Lung (tissue), 12 donors: ENCODE results near the gene SLC38A6. TPM values are rescaled to one million over a fixed set of nuclear protein-coding genes. Genes with fewer than 3 reads are reported as not detected.

Experiments
- ATAC-seq: fragments of 200-7000 bp; cut with Tn5 transposase; one replicate; pipeline ENCODE4 v1.9.1; 2020; ENCODE audit warnings: moderate number of reproducible peaks; ENCODE audit not compliant: insufficient read depth, low FRiP score
- DNase-seq, 3 donors: peaks; one replicate each; pipeline ENCODE4 v3.0.0-alpha.2; 2013 to 2017
- H3K27ac ChIP-seq, 2 donors: one replicate each; pipeline ENCODE4 v1.5.1; 2013; ENCODE audit warnings: mild to moderate bottlenecking in 2 of 2, moderate library complexity in 2 of 2, control low read depth in 1 of 2, inconsistent platforms in 1 of 2, low read depth in 1 of 2, low read length in 1 of 2
- H3K27me3 ChIP-seq, 3 donors: one replicate each; pipeline ENCODE4 v1.5.1; 2013; ENCODE audit warnings: low read length in 2 of 3; ENCODE audit not compliant: control insufficient read depth in 3 of 3, insufficient read depth in 3 of 3
- H3K36me3 ChIP-seq, 4 donors: one replicate each; pipeline ENCODE4 v1.5.1; 2013; ENCODE audit warnings: low read length in 4 of 4, mild to moderate bottlenecking in 1 of 4, moderate library complexity in 1 of 4; ENCODE audit not compliant: control insufficient read depth in 4 of 4, insufficient read depth in 4 of 4
- H3K4me1 ChIP-seq, 5 donors: one replicate each; pipeline ENCODE4 v1.5.1; 2013; ENCODE audit warnings: low read length in 5 of 5, mild to moderate bottlenecking in 2 of 5, moderate library complexity in 1 of 5; ENCODE audit not compliant: control insufficient read depth in 5 of 5, insufficient read depth in 5 of 5
- H3K4me3 ChIP-seq: one replicate; pipeline ENCODE4 v1.5.1; 2013; ENCODE audit warnings: mild to moderate bottlenecking, control low read depth, moderate library complexity
- H3K9ac ChIP-seq, 2 donors: one replicate each; pipeline ENCODE4 v1.5.1; 2013; ENCODE audit warnings: low read length in 2 of 2, control low read depth in 1 of 2; ENCODE audit not compliant: insufficient read depth in 1 of 2
- H3K9me3 ChIP-seq, 4 donors: one replicate each; pipeline ENCODE4 v1.5.1; 2013; ENCODE audit warnings: low read length in 3 of 4, mild to moderate bottlenecking in 1 of 4, moderate library complexity in 1 of 4; ENCODE audit not compliant: control insufficient read depth in 4 of 4, insufficient read depth in 3 of 4
- WGBS, 2 donors: extraction: QIAGEN DNeasy Blood & Tissue Kit; methylation state at CpG; one replicate each; pipeline ENCODE4 v1.1.7; 2013; 5-methylcytosine and 5-hydroxymethylcytosine counted together
- polyA plus RNA-seq, 2 donors: library from polyadenylated mRNA; stranded (reverse); fragments of 200-250 nt; gene quantifications; one replicate each; pipeline ENCODE4 v1.2.1, GENCODE V29; 2013
- total RNA-seq, 2 donors: library from RNA; depleted of rRNA in 1 of 2; stranded (reverse); fragments of >200 nt in 1 of 2; gene quantifications; one replicate each; pipeline ENCODE4 v1.2.1, GENCODE V29; 2014 to 2021
- TF ChIP-seq, protein P1 (sequence below): IDR thresholded peaks from 2 replicates; pipeline ENCODE4 v1.5.1; 2012; ENCODE audit warnings: mild to moderate bottlenecking; ENCODE audit errors: control extremely low read depth, extremely low read depth
- donor health status: control.
- donor health status: control.
- donor health status: Bipolar disorder and iron deficiency.
- donor health status: healthy.
- donor health status: DM: yes; HTN: yes; CAD: no.

The SLC38A6 gene
- total and polyA plus RNA-seq, 4 donors = 10.0 to 62.4 (median 25.0) TPM

DNA sequence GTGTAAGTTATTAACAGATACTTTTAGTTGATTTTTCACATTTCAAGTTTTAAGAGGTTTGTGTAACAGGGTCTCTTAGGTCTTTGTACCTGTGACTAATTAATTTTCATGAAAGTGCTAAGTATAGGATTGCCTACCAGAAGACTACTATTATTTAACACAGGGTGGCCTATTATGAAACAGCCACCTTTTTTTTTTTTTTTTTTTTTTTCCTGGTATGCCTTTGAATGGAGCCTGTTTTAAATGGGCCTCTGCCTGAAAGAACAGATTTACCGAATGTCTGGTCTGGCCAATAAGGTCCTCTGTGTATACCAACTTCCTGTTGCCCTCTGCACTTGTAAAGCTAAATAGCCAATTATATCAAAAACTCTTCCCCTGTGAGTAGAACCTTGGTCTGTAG is 62.5 kb downstream of the SLC38A6 start:
- no peak for ATAC-seq
- H3K36me3 ChIP-seq = no peaks in the 10 kb centered on the region
- H3K4me1 ChIP-seq = peaks cover 0 to 4% (median 0%) of the 10 kb centered on the region in 5 donors
- 91 to 95% methylated on average over 1 of the region's 1 CpG for WGBS, 2 donors
- H3K27me3 ChIP-seq = no peaks in the 10 kb centered on the region
- no peak overlapping the region for H3K4me3 ChIP-seq
- TF ChIP-seq, protein P1, sequence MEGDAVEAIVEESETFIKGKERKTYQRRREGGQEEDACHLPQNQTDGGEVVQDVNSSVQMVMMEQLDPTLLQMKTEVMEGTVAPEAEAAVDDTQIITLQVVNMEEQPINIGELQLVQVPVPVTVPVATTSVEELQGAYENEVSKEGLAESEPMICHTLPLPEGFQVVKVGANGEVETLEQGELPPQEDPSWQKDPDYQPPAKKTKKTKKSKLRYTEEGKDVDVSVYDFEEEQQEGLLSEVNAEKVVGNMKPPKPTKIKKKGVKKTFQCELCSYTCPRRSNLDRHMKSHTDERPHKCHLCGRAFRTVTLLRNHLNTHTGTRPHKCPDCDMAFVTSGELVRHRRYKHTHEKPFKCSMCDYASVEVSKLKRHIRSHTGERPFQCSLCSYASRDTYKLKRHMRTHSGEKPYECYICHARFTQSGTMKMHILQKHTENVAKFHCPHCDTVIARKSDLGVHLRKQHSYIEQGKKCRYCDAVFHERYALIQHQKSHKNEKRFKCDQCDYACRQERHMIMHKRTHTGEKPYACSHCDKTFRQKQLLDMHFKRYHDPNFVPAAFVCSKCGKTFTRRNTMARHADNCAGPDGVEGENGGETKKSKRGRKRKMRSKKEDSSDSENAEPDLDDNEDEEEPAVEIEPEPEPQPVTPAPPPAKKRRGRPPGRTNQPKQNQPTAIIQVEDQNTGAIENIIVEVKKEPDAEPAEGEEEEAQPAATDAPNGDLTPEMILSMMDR = no peak
- H3K27ac ChIP-seq = no peak overlapping the region
- no peak for DNase-seq
- no peak overlapping the region for H3K9ac ChIP-seq
- H3K9me3 ChIP-seq = no peaks in the 10 kb centered on the region

DNA sequence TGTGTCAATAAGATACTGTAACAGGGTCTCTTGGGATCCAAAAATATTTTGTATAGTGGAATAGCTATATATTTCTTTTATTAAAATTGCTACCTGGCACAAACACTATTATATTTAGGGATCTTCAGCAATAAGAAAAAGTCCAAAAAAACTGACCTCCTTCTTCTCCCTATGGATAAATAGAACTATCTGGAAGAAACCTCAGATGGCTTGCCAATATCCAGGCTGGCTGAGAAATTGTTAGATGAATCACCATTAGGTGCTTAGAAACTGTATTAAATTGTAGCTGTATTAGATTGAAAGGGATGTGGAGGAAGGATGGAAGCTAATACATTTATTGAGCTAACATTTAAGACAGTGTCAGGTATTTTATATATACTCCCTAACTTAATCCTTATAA is 66.0 kb downstream of the SLC38A6 start:
- no peak overlapping the region for H3K4me3 ChIP-seq
- no peak overlapping the region for H3K9ac ChIP-seq
- no peak for DNase-seq
- no peak overlapping the region for H3K27ac ChIP-seq
- H3K4me1 ChIP-seq = peaks cover 0 to 21% (median 4%) of the 10 kb centered on the region in 5 donors
- H3K36me3 ChIP-seq = peaks cover 0 to 3% (median 1%) of the 10 kb centered on the region in 4 donors
- no peak for ATAC-seq
- TF ChIP-seq, protein P1 = no peak
- H3K27me3 ChIP-seq = no peaks in the 10 kb centered on the region
- H3K9me3 ChIP-seq = no peaks in the 10 kb centered on the region

DNA sequence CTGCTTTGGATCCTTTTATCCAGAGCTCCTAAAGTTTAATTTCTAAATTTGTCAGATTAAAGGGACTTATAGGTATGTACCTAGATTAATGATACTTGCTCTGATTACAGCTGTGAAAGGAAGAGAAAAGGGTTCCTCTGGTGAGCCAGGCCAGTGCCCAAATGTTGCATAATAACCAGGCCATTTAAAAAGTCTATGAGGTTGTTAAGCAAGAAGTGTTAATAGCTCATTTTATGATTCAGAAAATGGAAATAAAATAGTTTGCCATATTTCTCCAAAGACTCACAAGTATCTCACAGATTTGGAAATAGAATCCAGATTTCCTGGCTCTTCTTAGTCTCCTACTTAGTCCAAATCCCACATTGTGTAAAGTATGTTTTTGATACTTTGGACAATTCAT is 67.6 kb downstream of the SLC38A6 start:
- H3K4me3 ChIP-seq = no peak overlapping the region
- DNase-seq = no peak
- H3K9me3 ChIP-seq = peaks cover 0 to 3% (median under 1%) of the 10 kb centered on the region in 4 donors
- peaks cover 0 to 22% (median 4%) of the 10 kb centered on the region in 5 donors for H3K4me1 ChIP-seq
- ATAC-seq = no peak
- no peaks in the 10 kb centered on the region for H3K27me3 ChIP-seq
- no peak overlapping the region for H3K27ac ChIP-seq
- peaks cover 0 to 3% (median 2%) of the 10 kb centered on the region in 4 donors for H3K36me3 ChIP-seq
- H3K9ac ChIP-seq = no peak overlapping the region
- TF ChIP-seq, protein P1 = no peak

DNA sequence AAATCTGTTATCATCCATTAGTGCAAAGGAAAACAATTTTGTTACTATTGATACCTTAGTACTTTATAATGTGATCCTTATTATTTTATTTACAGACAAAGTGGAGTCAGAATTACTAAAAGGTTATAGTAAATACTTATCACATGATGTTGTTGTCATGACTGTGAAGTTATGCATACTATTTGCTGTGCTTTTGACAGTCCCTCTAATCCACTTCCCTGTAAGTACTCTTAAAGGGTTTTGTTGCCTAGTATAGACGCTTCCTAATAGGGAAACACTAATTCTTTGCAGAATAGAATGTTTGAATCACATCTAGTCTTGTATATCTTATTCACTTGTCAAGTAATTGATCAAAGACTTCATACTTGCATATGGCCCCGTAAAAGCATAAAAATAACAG is 69.4 kb downstream of the SLC38A6 start:
- peaks cover 0 to 3% (median 2%) of the 10 kb centered on the region in 4 donors for H3K36me3 ChIP-seq

More for the DNA sequence above, 69.4 kb downstream of the SLC38A6 start:
- Histone ChIP-seq H3K4me3 (no peak overlapping the region), H3K4me1 (peaks cover 0 to 22% (median 4%) of the 10 kb centered on the region in 5 donors), H3K9me3 (peaks cover 0 to 3% (median under 1%) of the 10 kb centered on the region in 4 donors), H3K27me3 (no peaks in the 10 kb centered on the region), H3K9ac (no peak overlapping the region), H3K27ac (no peak overlapping the region)
- TF ChIP-seq, protein P1 = no peak
- ATAC-seq (no peak), DNase-seq (peak in 2 of 3 donors; percentile 32 to 36)
- 82 to 88% methylated on average over 2 of the region's 2 CpGs for WGBS, 2 donors
